HEK293 (cell line): ENCODE measurements around the gene SLC25A11.

Source experiments
- CTCF ChIA-PET: fragments of 350-600 bp; formaldehyde crosslinking; extraction: SDS; loops from one replicate; lab custom pipeline; 2021; ENCODE audit warnings: antibody characterized with exemption; lab: Yijun Ruan, JAX
- POLR2A ChIA-PET: fragments of 300-600 bp; formaldehyde crosslinking; extraction: SDS; loops from one replicate; lab custom pipeline; 2020; ENCODE audit warnings: antibody characterized with exemption, inconsistent platforms; lab: Yijun Ruan, JAX
- H3K27ac ChIP-seq: fragments of 200-500 bp; sonication (Bioruptor generic); 2 replicates; pipeline ENCODE4 v1.5.1; 2014; ENCODE audit warnings: low read depth, low read length, control low read depth, inconsistent platforms; ENCODE audit errors: extremely low read depth
- H3K36me3 ChIP-seq, 2 experiments: fragments of 200-500 bp in 1 of 2; sonication (Bioruptor generic) in 1 of 2; 1 replicate in 1 of 2; 2 replicates in 1 of 2; pipeline ENCODE4 v1.5.1; 2014 to 2017; ENCODE audit warnings: inconsistent platforms in 2 of 2, low read length in 2 of 2; ENCODE audit not compliant: control insufficient read depth in 2 of 2, insufficient read depth in 1 of 2
- H3K4me1 ChIP-seq: fragments of 200-500 bp; sonication (Bioruptor generic); 2 replicates; pipeline ENCODE4 v1.5.1; 2014; ENCODE audit warnings: mild to moderate bottlenecking, low read length, inconsistent platforms; ENCODE audit not compliant: control insufficient read depth, insufficient read depth
- H3K4me3 ChIP-seq: 2 replicates; pipeline ENCODE4 v1.5.1; 2011; ENCODE audit warnings: low read depth, mild to moderate bottlenecking, control low read depth, low read length, moderate library complexity
- H3K9me3 ChIP-seq: fragments of 200-500 bp; sonication (Bioruptor generic); 2 replicates; pipeline ENCODE4 v1.5.1; 2014; ENCODE audit warnings: low read depth, low read length, inconsistent platforms; ENCODE audit not compliant: control insufficient read depth, insufficient read depth
- EGR2 ChIP-seq: fragments of 450-650 bp; formaldehyde crosslinking; IDR thresholded peaks from 2 replicates; pipeline ENCODE4 v1.5.1; 2016; ENCODE audit warnings: low read depth, missing biosample characterization, missing genetic modification characterization
- GLI4 ChIP-seq: fragments of 450-650 bp; formaldehyde crosslinking; IDR thresholded peaks from 2 replicates; pipeline ENCODE4 v1.5.1; 2016; ENCODE audit warnings: missing biosample characterization, missing genetic modification characterization
- KLF10 ChIP-seq: fragments of 450-650 bp; IDR thresholded peaks from 2 replicates; pipeline ENCODE4 v1.5.1; 2018; ENCODE audit warnings: missing biosample characterization, mild to moderate bottlenecking, missing genetic modification characterization
- PRDM2 ChIP-seq: fragments of 450-650 bp; formaldehyde crosslinking; IDR thresholded peaks from 2 replicates; pipeline ENCODE4 v1.5.1; 2016; ENCODE audit warnings: missing biosample characterization, missing genetic modification characterization, borderline replicate concordance
- REPIN1 ChIP-seq: fragments of 450-650 bp; formaldehyde crosslinking; IDR thresholded peaks from 2 replicates; pipeline ENCODE4 v1.5.1; 2017; ENCODE audit warnings: missing biosample characterization, missing genetic modification characterization, low read depth
- ZBTB48 ChIP-seq: fragments of 450-650 bp; formaldehyde crosslinking; IDR thresholded peaks from 2 replicates; pipeline ENCODE4 v1.5.1; 2016; ENCODE audit warnings: missing biosample characterization, missing genetic modification characterization
- ZNF140 ChIP-seq: fragments of 450-650 bp; formaldehyde crosslinking; IDR thresholded peaks from 2 replicates; pipeline ENCODE4 v1.5.1; 2016; ENCODE audit warnings: missing biosample characterization, missing genetic modification characterization
- ZNF169 ChIP-seq: fragments of 450-650 bp; formaldehyde crosslinking; IDR thresholded peaks from 2 replicates; pipeline ENCODE4 v1.5.1; 2016; ENCODE audit warnings: missing biosample characterization, missing genetic modification characterization
- ZNF214 ChIP-seq: fragments of 450-650 bp; formaldehyde crosslinking; IDR thresholded peaks from 2 replicates; pipeline ENCODE4 v1.5.1; 2017; ENCODE audit warnings: missing biosample characterization, mild to moderate bottlenecking, missing genetic modification characterization, borderline replicate concordance
- ZNF292 ChIP-seq: fragments of 450-650 bp; formaldehyde crosslinking; IDR thresholded peaks from 2 replicates; pipeline ENCODE4 v1.5.1; 2016; ENCODE audit warnings: low read depth, missing biosample characterization, missing genetic modification characterization, borderline replicate concordance
- ZNF350 ChIP-seq: fragments of 450-650 bp; formaldehyde crosslinking; IDR thresholded peaks from 2 replicates; pipeline ENCODE4 v1.5.0; 2017; ENCODE audit warnings: missing biosample characterization, mild to moderate bottlenecking, missing genetic modification characterization
- ZNF37A ChIP-seq: fragments of 450-650 bp; IDR thresholded peaks from 2 replicates; pipeline ENCODE4 v1.5.1; 2018; ENCODE audit warnings: missing biosample characterization, missing genetic modification characterization
- ZNF423 ChIP-seq: fragments of 450-650 bp; formaldehyde crosslinking; IDR thresholded peaks from 2 replicates; pipeline ENCODE4 v1.5.1; 2016; ENCODE audit warnings: missing biosample characterization, missing genetic modification characterization
- ZNF513 ChIP-seq: fragments of 450-650 bp; IDR thresholded peaks from 2 replicates; pipeline ENCODE4 v1.5.1; 2018; ENCODE audit warnings: missing biosample characterization, missing genetic modification characterization
- ZNF518A ChIP-seq: fragments of 450-650 bp; formaldehyde crosslinking; conservative IDR thresholded peaks from 2 replicates; pipeline ENCODE4 v1.5.1; 2016; ENCODE audit warnings: low read depth, missing biosample characterization, missing genetic modification characterization
- ZNF530 ChIP-seq: fragments of 450-650 bp; formaldehyde crosslinking; IDR thresholded peaks from 2 replicates; pipeline ENCODE4 v1.5.1; 2016; ENCODE audit warnings: low read depth, missing biosample characterization, missing genetic modification characterization
- ZNF600 ChIP-seq: fragments of 450-650 bp; formaldehyde crosslinking; IDR thresholded peaks from 2 replicates; pipeline ENCODE4 v1.5.1; 2016; ENCODE audit warnings: missing biosample characterization, missing genetic modification characterization
- ZNF610 ChIP-seq: fragments of 450-650 bp; formaldehyde crosslinking; IDR thresholded peaks from 2 replicates; pipeline ENCODE4 v1.5.1; 2016; ENCODE audit warnings: missing biosample characterization, missing genetic modification characterization, borderline replicate concordance
- ZSCAN23 ChIP-seq: fragments of 450-650 bp; formaldehyde crosslinking; IDR thresholded peaks from 2 replicates; pipeline ENCODE4 v1.5.1; 2016; ENCODE audit warnings: missing biosample characterization, missing genetic modification characterization
- ZSCAN4 ChIP-seq: fragments of 450-650 bp; formaldehyde crosslinking; IDR thresholded peaks from 2 replicates; pipeline ENCODE4 v1.5.1; 2017; ENCODE audit warnings: missing biosample characterization, missing genetic modification characterization

The SLC25A11 gene

GRCh38 chr17:4938069-4938491, 1.8 kb downstream of the SLC25A11 start:
- Histone ChIP-seq H3K27ac (peak overlapping the region; percentile 93; the same call in 1 of the 2 replicates), H3K9me3 (no peaks in the 10 kb centered on the region), H3K4me1 (peaks cover 9% of the 10 kb centered on the region)
- POLR2A ChIA-PET = interaction anchor here (0.6 to 3.4 kb wide), 3 partner anchors 13 to 36 kb away, joined by 3 to 109 read pairs (median 3); partner anchors contain the start of genes ENO3, PFN1 and SPAG7
- CTCF ChIA-PET = interaction anchor here (0.6 to 3.0 kb wide), 2 partner anchors 24 to 29 kb away, joined by 3 to 20 read pairs; no protein-coding TSS in a partner anchor
- TF ChIP-seq ZNF37A (tag by site-specific recombination) (no peak), ZBTB48 (tag by site-specific recombination) (no peak), GLI4 (no peak), ZSCAN4 (tag by site-specific recombination) (no peak), ZNF214 (tag by site-specific recombination) (no peak), PRDM2 (tag by site-specific recombination) (no peak), ZNF610 (no peak), EGR2 (tag by site-specific recombination) (no peak), ZNF292 (tag by site-specific recombination) (no peak), KLF10 (tag by site-specific recombination) (no peak), ZSCAN23 (tag by site-specific recombination) (no peak), ZNF518A (tag by site-specific recombination) (no peak), ZNF513 (no peak), ZNF140 (tag by site-specific recombination) (no peak), ZNF600 (tag by site-specific recombination) (no peak), ZNF350 (tag by site-specific recombination) (no peak), ZNF530 (tag by site-specific recombination) (no peak), ZNF169 (tag by site-specific recombination) (no peak), REPIN1 (tag by site-specific recombination) (no peak), ZNF423 (tag by site-specific recombination) (no peak)
- TF ChIP-seq, all 188 proteins: peak for 0
- Histone ChIP-seq H3K4me3 (no peak overlapping the region), H3K36me3 (peaks cover 24 to 55% of the 10 kb centered on the region in 2 experiments)
